ENCODE results near the gene GNG14.

DNA sequence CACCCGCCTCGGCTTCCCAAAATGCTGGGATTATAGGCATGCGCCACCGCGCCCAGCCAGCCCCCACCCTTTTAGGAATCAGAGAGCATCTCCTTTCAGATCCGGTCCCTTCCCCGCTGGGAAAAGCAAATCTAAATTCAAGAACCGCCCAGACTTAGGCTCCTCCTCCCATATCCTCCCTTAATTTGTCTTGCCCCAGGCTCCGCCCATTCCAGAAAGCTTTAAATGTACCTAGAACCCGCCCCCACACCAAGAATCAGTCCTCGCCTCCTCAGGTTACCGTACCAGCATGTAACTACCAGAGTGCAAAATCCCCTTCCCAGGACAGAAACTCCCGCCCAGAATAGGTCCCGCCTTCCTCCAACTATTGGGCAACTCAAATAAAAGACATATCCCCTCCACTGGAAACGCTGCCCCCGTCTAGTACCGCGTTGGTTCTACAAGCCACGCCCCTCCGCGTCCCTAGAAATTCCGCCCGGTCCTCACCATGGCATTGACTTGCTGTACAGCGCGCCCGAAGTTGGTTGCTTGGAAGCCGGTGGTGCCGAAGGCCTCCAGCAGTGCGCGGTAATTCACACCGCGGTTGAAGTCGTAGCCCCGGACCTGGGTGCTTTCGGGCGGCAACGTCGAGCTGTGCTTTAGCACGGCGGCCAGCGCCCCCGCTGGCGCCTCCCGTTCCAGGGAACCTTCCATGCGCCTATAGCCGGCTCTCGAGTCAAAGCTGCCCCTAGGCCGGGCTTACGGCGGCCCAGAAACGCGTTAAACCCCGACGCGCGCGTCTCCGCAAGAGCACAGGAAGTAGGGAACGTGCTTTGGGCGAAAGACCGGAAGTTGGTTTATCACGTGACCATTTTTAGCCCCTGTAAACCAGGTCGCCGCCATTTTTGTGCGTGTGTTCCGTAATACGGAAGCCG lies 6.5 kb upstream of the GNG14 start, which contains the start of gene DHPS:
- TF ChIP-seq, protein P1, sequence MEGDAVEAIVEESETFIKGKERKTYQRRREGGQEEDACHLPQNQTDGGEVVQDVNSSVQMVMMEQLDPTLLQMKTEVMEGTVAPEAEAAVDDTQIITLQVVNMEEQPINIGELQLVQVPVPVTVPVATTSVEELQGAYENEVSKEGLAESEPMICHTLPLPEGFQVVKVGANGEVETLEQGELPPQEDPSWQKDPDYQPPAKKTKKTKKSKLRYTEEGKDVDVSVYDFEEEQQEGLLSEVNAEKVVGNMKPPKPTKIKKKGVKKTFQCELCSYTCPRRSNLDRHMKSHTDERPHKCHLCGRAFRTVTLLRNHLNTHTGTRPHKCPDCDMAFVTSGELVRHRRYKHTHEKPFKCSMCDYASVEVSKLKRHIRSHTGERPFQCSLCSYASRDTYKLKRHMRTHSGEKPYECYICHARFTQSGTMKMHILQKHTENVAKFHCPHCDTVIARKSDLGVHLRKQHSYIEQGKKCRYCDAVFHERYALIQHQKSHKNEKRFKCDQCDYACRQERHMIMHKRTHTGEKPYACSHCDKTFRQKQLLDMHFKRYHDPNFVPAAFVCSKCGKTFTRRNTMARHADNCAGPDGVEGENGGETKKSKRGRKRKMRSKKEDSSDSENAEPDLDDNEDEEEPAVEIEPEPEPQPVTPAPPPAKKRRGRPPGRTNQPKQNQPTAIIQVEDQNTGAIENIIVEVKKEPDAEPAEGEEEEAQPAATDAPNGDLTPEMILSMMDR (IDR thresholded peaks at IDR 0.05), result peak in 1 of 6 experiments; percentile 2
- peak; percentile 31 to 42 for TF ChIP-seq POLR2A (IDR thresholded peaks at IDR 0.05)
